K562 (cell line): ENCODE results near the gene FZD4. TPM values are rescaled to one million over a fixed set of nuclear protein-coding genes. Genes with fewer than 3 reads are reported as not detected.

Source experiments
- ATAC-seq: fragments of 200-7000 bp; cut with Tn5 transposase; 3 replicates; pipeline ENCODE4 v1.9.1; 2020; ENCODE audit warnings: moderate library complexity
- BruUV-seq: library from RNA; stranded (reverse); fragments of 400-500 nt; replicated peaks from 2 replicates; lab custom pipeline; 2021; lab: Mats Ljungman, UMichigan
- CTCF ChIA-PET: fragments of 300-600 bp; formaldehyde crosslinking; extraction: SDS; loops from one replicate; lab custom pipeline; 2021; ENCODE audit warnings: low intra/inter-chr PET ratio; lab: Yijun Ruan, JAX
- POLR2A ChIA-PET: fragments of 300-600, 350-650 bp; sonication (Branson Sonifier 250); formaldehyde crosslinking; extraction: SDS; loops from one replicate; lab custom pipeline; 2021; ENCODE audit warnings: antibody characterized with exemption, inconsistent platforms; lab: Yijun Ruan, JAX
- DNase-seq, 4 experiments: peaks; one replicate each; pipeline versions ENCODE4 v3.0.0 to v3.0.0-alpha.2; 2011 to 2018; ENCODE audit warnings: low spot score in 3 of 4, mixed read lengths in 3 of 4; ENCODE audit errors: extremely low read depth in 1 of 4
- FAIRE-seq: peaks from 2 replicates; lab custom pipeline; 2011; peaks lifted over from hg19 to GRCh38; lab: Jason Lieb, UNC
- H2AFZ ChIP-seq: 2 replicates; pipeline ENCODE4 v1.6.0; 2011; ENCODE audit warnings: low read depth, low read length, control low read depth, inconsistent platforms
- H3K27ac ChIP-seq: fragments of 200-600 bp; 3 replicates; pipeline ENCODE4 v1.8.0; 2011; ENCODE audit warnings: low read depth, mild to moderate bottlenecking, control low read depth, inconsistent platforms, low read length, moderate library complexity, mixed read lengths; ENCODE audit errors: extremely low read depth
- H3K27me3 ChIP-seq, 2 experiments: fragments of 300-600 bp in 1 of 2; 2 replicates in 1 of 2; 3 replicates in 1 of 2; pipeline versions ENCODE4 v1.6.0 to v1.8.0; 2011; ENCODE audit warnings: inconsistent platforms in 2 of 2, low read length in 2 of 2, mild to moderate bottlenecking in 1 of 2, mixed read lengths in 1 of 2, moderate library complexity in 1 of 2; ENCODE audit not compliant: control insufficient read depth in 2 of 2, insufficient read depth in 2 of 2
- H3K36me3 ChIP-seq: fragments of 300-600 bp; 3 replicates; pipeline ENCODE4 v1.8.0; 2011; ENCODE audit warnings: mild to moderate bottlenecking, low read length, inconsistent platforms; ENCODE audit not compliant: control insufficient read depth, insufficient read depth
- H3K4me1 ChIP-seq, 2 experiments: fragments of 200-600 bp in 1 of 2; replicated peaks in 1 of 2; 2 replicates in 1 of 2; 3 replicates in 1 of 2; pipeline versions ENCODE4 v1.5.1 to v1.8.0; 2011; ENCODE audit warnings: inconsistent platforms in 2 of 2, low read length in 2 of 2, mild to moderate bottlenecking in 1 of 2, mixed read lengths in 1 of 2, moderate library complexity in 1 of 2; ENCODE audit not compliant: control insufficient read depth in 2 of 2, insufficient read depth in 2 of 2
- H3K4me2 ChIP-seq: 2 replicates; pipeline ENCODE4 v1.6.1; 2011; ENCODE audit warnings: low read length, control low read depth, inconsistent platforms, mixed read lengths; ENCODE audit not compliant: insufficient read depth
- H3K4me3 ChIP-seq: fragments of 200-600 bp; sonication (generic), shearing (Covaris generic); 2 replicates; pipeline ENCODE4 v1.5.1; 2016; ENCODE audit warnings: control low read depth, inconsistent platforms
- H3K79me2 ChIP-seq: fragments of 200-600 bp; 3 replicates; pipeline ENCODE4 v1.8.0; 2011; ENCODE audit warnings: low read length, inconsistent platforms; ENCODE audit not compliant: control insufficient read depth, insufficient read depth
- H3K9ac ChIP-seq, 2 experiments: 2 replicates each; pipeline versions ENCODE4 v1.6.0 to v1.6.1; 2011; ENCODE audit warnings: low read depth in 2 of 2, low read length in 2 of 2, control low read depth in 1 of 2, inconsistent platforms in 1 of 2, mild to moderate bottlenecking in 1 of 2, mixed read lengths in 1 of 2; ENCODE audit not compliant: insufficient read depth in 1 of 2
- H3K9me1 ChIP-seq: one replicate; pipeline ENCODE4 v1.6.0; 2011; ENCODE audit warnings: inconsistent platforms, mild to moderate bottlenecking, low read length, moderate library complexity; ENCODE audit not compliant: control insufficient read depth, insufficient read depth
- H3K9me3 ChIP-seq: replicated peaks from 2 replicates; pipeline ENCODE4 v1.5.1; 2011; ENCODE audit warnings: low read depth, low read length, inconsistent platforms; ENCODE audit not compliant: control insufficient read depth, insufficient read depth
- H4K20me1 ChIP-seq: replicated peaks from 2 replicates; pipeline ENCODE4 v1.6.1; 2011; ENCODE audit warnings: low read length, inconsistent platforms, mixed read lengths; ENCODE audit not compliant: control insufficient read depth, insufficient read depth
- MCM7 ChIP-seq, 2 experiments: fragments of 450-650 bp; IDR thresholded peaks; 2 replicates each; pipeline ENCODE4 v1.6.1; 2016 to 2018
- WGBS: fragments of 100-300 bp; shearing (Covaris generic); methylation state at CpG from one replicate; pipeline ENCODE4 v1.1.6; 2016; ENCODE audit warnings: low coverage, mixed read lengths; ENCODE audit not compliant: insufficient coverage; ENCODE audit errors: missing lambda C conversion rate; 5-methylcytosine and 5-hydroxymethylcytosine counted together
- in situ Hi-C: fragments of 300-500 bp; cut with MboI; formaldehyde crosslinking; loops from 4 replicates; pipeline ENCODE4 v1.15.0; 2018; ENCODE audit warnings: inconsistent platforms, mixed read lengths
- intact Hi-C: fragments of 100-400 bp; cut with micrococcal nuclease; formaldehyde crosslinking; loops from 2 replicates; pipeline ENCODE4 v1.14.2; 2022
- polyA plus RNA-seq, 8 experiments: library from polyadenylated mRNA; depleted of rRNA in 4 of 8; stranded (reverse) in 5 of 8; unstranded in 3 of 8; fragments of >200 nt; fragmentation: Nextera tagmentation in 2 of 8; fragmentation: Illumina TruSeq in 1 of 8; extraction: Ambion mirVana in 2 of 8; extraction: Trizol in 1 of 8; gene quantifications; 2 replicates each; pipeline versions ENCODE4 v1.2.1 to v1.2.3, GENCODE V29; 2011 to 2014; ENCODE audit warnings: inconsistent platforms in 1 of 8, missing spikeins in 1 of 8
- total RNA-seq, 7 experiments: library from RNA; depleted of rRNA in 6 of 7; stranded (reverse); fragments of >200 nt in 6 of 7; fragmentation: Illumina TruSeq in 2 of 7; extraction: Trizol in 2 of 7; gene quantifications; 2 replicates each; pipeline versions ENCODE4 v1.2.1 to v1.2.3, GENCODE V29; 2011 to 2021; ENCODE audit warnings: low replicate concordance in 1 of 7
- TF ChIP-seq, protein P1 (sequence below): sonication (generic); formaldehyde crosslinking; IDR thresholded peaks from 2 replicates; pipeline ENCODE4 v1.8.1; 2023; ENCODE audit warnings: mild to moderate bottlenecking, missing genetic modification reagents
- TF ChIP-seq, protein P2 (sequence below): sonication (generic); formaldehyde crosslinking; IDR thresholded peaks from 2 replicates; pipeline ENCODE4 v1.8.0; 2022; ENCODE audit warnings: mild to moderate bottlenecking, missing genetic modification reagents
- TF ChIP-seq, protein P3 (sequence below), 2 experiments: IDR thresholded peaks in 1 of 2; conservative IDR thresholded peaks in 1 of 2; 2 replicates each; pipeline ENCODE4 v1.6.1; 2016; ENCODE audit warnings: low read depth in 2 of 2, mild to moderate bottlenecking in 1 of 2, missing compliant biosample characterization in 1 of 2, missing genetic modification characterization in 1 of 2, moderate library complexity in 1 of 2
- TF ChIP-seq, protein P4 (sequence below): IDR thresholded peaks from 2 replicates; pipeline ENCODE4 v1.6.1; 2011; ENCODE audit not compliant: insufficient read length; ENCODE audit errors: extremely low read depth

Gene FZD4
- total and polyA plus RNA-seq, 9 of the 15 experiments (the other 6 are each of a cell fraction or from before 2014, with no cell fraction given): 1.2 to 7.9 (median 5.8) TPM

DNA sequence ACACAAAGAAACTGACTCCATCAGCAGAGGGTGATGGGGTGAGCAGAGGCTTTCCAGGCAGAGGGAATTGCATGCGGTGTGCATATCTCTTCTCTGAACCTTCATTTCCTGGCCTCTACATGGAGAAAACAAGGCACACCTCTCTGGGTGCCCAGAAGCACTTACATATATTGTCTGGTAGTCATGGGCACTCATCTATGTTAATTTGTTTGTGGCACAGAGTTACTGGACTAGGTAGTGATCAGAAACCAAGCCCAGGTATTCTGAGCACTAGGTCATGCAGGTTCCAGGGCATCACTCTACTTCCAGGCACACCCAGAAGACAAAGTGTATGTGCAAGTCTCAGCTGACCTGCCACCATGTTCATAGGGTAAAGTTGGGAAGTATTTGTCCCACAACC lies 56.5 kb downstream of the FZD4 start (continued):
- TF ChIP-seq, protein P1, sequence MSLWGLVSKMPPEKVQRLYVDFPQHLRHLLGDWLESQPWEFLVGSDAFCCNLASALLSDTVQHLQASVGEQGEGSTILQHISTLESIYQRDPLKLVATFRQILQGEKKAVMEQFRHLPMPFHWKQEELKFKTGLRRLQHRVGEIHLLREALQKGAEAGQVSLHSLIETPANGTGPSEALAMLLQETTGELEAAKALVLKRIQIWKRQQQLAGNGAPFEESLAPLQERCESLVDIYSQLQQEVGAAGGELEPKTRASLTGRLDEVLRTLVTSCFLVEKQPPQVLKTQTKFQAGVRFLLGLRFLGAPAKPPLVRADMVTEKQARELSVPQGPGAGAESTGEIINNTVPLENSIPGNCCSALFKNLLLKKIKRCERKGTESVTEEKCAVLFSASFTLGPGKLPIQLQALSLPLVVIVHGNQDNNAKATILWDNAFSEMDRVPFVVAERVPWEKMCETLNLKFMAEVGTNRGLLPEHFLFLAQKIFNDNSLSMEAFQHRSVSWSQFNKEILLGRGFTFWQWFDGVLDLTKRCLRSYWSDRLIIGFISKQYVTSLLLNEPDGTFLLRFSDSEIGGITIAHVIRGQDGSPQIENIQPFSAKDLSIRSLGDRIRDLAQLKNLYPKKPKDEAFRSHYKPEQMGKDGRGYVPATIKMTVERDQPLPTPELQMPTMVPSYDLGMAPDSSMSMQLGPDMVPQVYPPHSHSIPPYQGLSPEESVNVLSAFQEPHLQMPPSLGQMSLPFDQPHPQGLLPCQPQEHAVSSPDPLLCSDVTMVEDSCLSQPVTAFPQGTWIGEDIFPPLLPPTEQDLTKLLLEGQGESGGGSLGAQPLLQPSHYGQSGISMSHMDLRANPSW: no peak
- TF ChIP-seq, protein P2, sequence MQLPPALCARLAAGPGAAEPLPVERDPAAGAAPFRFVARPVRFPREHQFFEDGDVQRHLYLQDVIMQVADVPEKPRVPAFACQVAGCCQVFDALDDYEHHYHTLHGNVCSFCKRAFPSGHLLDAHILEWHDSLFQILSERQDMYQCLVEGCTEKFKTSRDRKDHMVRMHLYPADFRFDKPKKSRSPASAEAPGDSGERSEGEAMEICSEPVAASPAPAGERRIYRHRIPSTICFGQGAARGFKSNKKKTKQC (CRISPR knock-in tag): no peak

DNA sequence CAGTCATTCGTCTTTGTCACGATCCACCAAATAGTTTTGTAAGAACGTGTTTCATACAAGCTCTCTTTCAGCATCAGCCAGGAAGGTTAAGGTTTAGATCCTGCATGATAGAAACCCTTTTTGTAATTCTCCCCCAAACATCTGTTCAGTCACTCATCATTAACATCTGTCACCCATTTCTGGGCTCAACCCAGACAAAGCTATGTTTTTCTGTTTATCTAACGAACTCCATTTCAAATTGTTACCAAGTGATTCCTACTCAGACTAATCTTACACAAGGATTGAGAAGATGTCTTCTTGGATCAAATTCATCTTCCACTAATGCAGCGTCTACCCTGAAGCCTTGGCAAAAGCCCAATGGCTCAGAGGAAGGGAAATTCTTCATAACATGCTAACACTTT lies 58.8 kb downstream of the FZD4 start:
- Histone ChIP-seq H3K79me2 (no peaks in the 10 kb centered on the region), H3K4me2 (no peak overlapping the region), H3K4me1 (no peaks in the 10 kb centered on the region), H3K4me3 (no peak overlapping the region), H3K9me3 (no peaks in the 10 kb centered on the region), H3K27ac (no peak overlapping the region), H3K9me1 (no peaks in the 10 kb centered on the region), H4K20me1 (no peaks in the 10 kb centered on the region), H3K9ac (no peak overlapping the region), H3K36me3 (no peaks in the 10 kb centered on the region), H3K27me3 (peaks cover 5 to 10% of the 10 kb centered on the region in 2 experiments; a peak in 4 of 5 replicates), H2AFZ (no peak overlapping the region)
- intact Hi-C loops: no loop called here
- DNase-seq (no peak), ATAC-seq (no peak), FAIRE-seq (no peak)
- TF ChIP-seq, protein P3, sequence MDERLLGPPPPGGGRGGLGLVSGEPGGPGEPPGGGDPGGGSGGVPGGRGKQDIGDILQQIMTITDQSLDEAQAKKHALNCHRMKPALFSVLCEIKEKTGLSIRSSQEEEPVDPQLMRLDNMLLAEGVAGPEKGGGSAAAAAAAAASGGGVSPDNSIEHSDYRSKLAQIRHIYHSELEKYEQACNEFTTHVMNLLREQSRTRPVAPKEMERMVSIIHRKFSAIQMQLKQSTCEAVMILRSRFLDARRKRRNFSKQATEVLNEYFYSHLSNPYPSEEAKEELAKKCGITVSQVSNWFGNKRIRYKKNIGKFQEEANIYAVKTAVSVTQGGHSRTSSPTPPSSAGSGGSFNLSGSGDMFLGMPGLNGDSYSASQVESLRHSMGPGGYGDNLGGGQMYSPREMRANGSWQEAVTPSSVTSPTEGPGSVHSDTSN (CRISPR knock-in tag; IDR thresholded peaks at IDR 0.05; ENCODE audit: low read depth): no peak
- TF ChIP-seq, protein P3 (tag; conservative IDR thresholded peaks at IDR 0.05; ENCODE audit: low read depth): 0 out of 2 replicates have a peak, but pooled peaks have one; percentile 8
- no peak for TF ChIP-seq MCM7 (IDR thresholded peaks at IDR 0.05)
- TF ChIP-seq, protein P4, sequence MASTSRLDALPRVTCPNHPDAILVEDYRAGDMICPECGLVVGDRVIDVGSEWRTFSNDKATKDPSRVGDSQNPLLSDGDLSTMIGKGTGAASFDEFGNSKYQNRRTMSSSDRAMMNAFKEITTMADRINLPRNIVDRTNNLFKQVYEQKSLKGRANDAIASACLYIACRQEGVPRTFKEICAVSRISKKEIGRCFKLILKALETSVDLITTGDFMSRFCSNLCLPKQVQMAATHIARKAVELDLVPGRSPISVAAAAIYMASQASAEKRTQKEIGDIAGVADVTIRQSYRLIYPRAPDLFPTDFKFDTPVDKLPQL: no peak
- POLR2A ChIA-PET: interaction anchor here (0.5 kb wide), 1 partner anchor 8 kb away, joined by 3 read pairs; no protein-coding TSS in a partner anchor
- BruUV-seq: no TSS peak
- CTCF ChIA-PET: no interaction called here
- WGBS: 12% methylated on average over 5 of the region's 5 CpGs
- in situ Hi-C loops: no loop called here
